T-helper 1 cell treated with Interleukin-12 subunit alpha and Interleukin-12 subunit beta and Interleukin-4 antibody, amounts not matched to agents 30 ng/mL and 1 ng/mL, for 36 hours (primary cell): Measurements from ENCODE around the gene SEBOX. TPM values are rescaled to one million over a fixed set of nuclear protein-coding genes. Genes with fewer than 3 reads are reported as not detected.

Experiments used
- intact Hi-C: fragments of 100-400 bp; cut with micrococcal nuclease; formaldehyde crosslinking; loops from one replicate; pipeline ENCODE4 v1.15.1; 2024
- total RNA-seq: library from RNA; stranded (reverse); gene quantifications from 2 replicates; pipeline ENCODE4 v1.2.3, GENCODE V29; 2022

SEBOX gene
- total RNA-seq, 1 donor from 2014 or later: not detected

DNA sequence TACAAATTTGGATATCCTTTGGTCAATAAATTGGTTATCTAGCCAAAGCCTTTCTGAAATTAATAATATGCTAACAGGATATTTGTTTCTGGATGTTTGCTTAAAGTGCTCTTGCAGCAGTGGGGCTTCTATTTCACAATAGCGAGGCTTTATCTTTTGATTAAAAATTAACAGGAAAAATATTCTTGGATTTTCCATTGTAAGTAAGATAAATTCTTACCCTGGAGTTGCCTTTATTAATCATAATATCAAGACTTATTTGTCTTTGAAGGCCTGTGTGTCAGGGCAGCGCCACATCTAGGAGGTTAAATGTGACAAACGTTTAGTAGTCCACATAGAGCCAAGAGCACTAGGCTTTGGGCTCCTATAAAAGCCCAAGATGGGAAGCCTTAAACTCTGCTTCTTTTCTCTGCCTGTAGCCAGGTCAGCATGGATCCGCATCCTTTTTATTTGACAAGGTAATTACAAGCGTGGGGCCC is 40.7 kb downstream of the SEBOX start:
- intact Hi-C loops: no loop called here

GRCh38 chr17:28320215-28321061 is 44.6 kb downstream of the SEBOX start:
- intact Hi-C loops: no loop called here

- intact Hi-C loops: loop anchor here (1.0 to 5.0 kb wide), 8 partner anchors 16 to 511 kb away; partner anchors contain the start of genes IFT20, POLDIP2, SARM1 and SPAG5
Observed at GRCh38 chr17:28319598-28319935, 45.4 kb downstream of the SEBOX start.

GRCh38 chr17:28318759-28319597 is 46.0 kb downstream of the SEBOX start, which contains the start of gene TMEM97:
TSS of gene TMEM97 (plus strand) at chr17:28319200. CDS start at chr17:28319240, 40 bp downstream.
- intact Hi-C loops: loop anchor here (1.0 to 5.0 kb wide), 10 partner anchors 16 to 510 kb away; partner anchors contain the start of genes IFT20, LYRM9, POLDIP2 and SARM1

- intact Hi-C loops: loop anchor here (1.0 to 5.0 kb wide), 5 partner anchors 91 to 509 kb away; partner anchors contain the start of genes LYRM9 and UNC119
Observed at GRCh38 chr17:28317966-28318758, 46.8 kb downstream of the SEBOX start.

GRCh38 chr17:28317099-28317965 is 47.7 kb downstream of the SEBOX start:
- intact Hi-C loops: loop anchor here (5.0 kb wide), 1 partner anchor 235 kb away; the partner anchor contains the start of gene UNC119

- intact Hi-C loops: loop anchor here (5.0 kb wide), 1 partner anchor 236 kb away; the partner anchor contains the start of gene UNC119
Observed at GRCh38 chr17:28315846-28316705, 48.9 kb downstream of the SEBOX start.

- intact Hi-C loops: no loop called here
Observed at GRCh38 chr17:28313841-28314240, 51.2 kb downstream of the SEBOX start.

Other genes starting within 250 kb of the SEBOX start
- 26.9 and 30.3 TPM in 2 replicates for gene TMEM97, start 46.0 kb downstream of the SEBOX start, total RNA-seq
- 23.4 and 23.6 TPM in 2 replicates for gene IFT20, start 29.7 kb downstream of the SEBOX start, total RNA-seq
- 26.9 and 32.4 TPM in 2 replicates for gene TNFAIP1, start 29.4 kb downstream of the SEBOX start, total RNA-seq
- 68.3 and 70.8 TPM in 2 replicates for gene POLDIP2, start 7.7 kb downstream of the SEBOX start, total RNA-seq
- gene VTN, start 5.1 kb upstream of the SEBOX start, total RNA-seq: 0.12 and 0.41 TPM in 2 replicates
- 29.1 and 29.8 TPM in 2 replicates for gene SARM1, start 6.5 kb upstream of the SEBOX start, total RNA-seq
- 2.3 and 2.9 TPM in 2 replicates for gene SLC46A1, start 41.0 kb upstream of the SEBOX start, total RNA-seq
- not detected in 2 replicates for gene SLC13A2, start 108.4 kb upstream of the SEBOX start, total RNA-seq
- not detected in 2 replicates for gene FOXN1, start 141.1 kb upstream of the SEBOX start, total RNA-seq
- gene UNC119, start 187.4 kb upstream of the SEBOX start, total RNA-seq: 138 and 160 TPM in 2 replicates
- gene PIGS, start 206.3 kb upstream of the SEBOX start, total RNA-seq: 71.9 and 73.6 TPM in 2 replicates
- 142 and 146 TPM in 2 replicates for gene ALDOC, start 211.7 kb upstream of the SEBOX start, total RNA-seq
- gene SPAG5, start 233.8 kb upstream of the SEBOX start, total RNA-seq: 96.4 and 101 TPM in 2 replicates
- gene RSKR, start 249.0 kb upstream of the SEBOX start, total RNA-seq: 31.8 and 32.1 TPM in 2 replicates